ENCODE measurements around the gene IGFBP3.

IGFBP3 gene

DNA sequence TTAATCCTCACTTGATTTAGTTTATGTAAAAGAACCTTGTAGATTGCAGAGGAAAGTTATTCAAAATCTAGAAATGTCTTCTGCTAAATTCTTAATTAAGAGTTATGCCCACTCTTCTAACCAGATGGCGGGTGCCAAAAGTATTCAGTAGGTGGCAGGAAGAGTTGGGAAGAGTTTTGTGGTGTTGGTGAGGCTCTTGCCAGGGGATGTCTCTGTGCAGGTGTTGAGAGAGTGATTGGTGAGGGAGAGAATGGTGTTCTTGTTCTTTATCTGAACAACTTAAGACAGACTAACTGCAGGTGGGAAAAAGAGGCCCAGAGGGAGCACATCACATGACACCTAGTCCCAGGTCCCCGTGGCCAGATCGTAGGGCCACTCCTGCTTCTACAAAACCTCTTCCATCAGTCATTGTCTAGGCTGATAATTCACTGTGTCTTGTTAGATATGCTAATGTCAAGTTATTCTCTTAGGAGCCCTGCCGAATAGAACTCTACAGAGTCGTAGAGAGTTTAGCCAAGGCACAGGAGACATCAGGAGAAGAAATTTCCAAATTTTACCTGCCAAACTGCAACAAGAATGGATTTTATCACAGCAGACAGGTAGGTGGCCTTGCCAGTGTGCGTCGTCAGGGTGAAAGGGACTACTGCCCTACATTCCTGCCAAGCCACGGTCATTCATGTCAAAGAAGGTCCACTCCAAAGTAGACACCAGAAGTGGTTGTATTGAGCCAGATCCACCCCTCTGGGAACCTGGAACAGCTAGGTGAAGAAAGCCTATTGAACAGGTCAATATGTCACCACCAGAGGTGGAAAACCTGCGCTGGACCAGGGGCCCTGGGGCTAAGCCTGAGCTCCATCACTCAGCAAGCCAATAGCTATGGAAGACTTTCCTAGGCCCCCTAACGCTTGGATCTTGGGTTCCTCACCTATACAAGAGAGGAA, 29.3 kb downstream of the IGFBP3 start:
- DNase-seq (ENCODE audit: low read depth) = no peak

DNA sequence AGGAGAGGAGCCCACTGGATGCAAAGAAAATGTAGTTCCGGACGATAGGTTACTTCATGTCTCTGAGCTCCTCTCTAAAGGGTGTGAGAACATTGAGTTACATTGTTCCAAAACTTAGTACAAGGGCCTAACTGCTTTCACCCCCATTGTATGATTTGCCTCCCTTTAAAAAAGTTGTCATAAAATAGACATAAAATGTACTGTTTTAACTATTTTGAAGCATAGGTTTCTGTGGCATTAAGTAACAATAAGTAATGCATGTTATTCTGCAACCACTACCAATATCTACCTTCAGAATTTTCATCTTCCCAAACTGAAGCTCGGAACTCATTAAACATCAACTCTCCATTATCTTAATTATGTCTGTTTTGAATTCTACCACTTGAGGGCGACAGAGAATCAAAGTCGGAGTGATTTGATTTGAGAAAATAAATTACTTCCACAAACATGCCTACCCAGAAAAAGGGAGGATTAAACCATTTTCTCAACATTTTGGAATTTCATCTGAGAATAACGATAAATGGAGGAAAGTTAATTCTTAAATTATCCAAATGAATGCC, 30.1 kb downstream of the IGFBP3 start:
- DNase-seq (ENCODE audit: low read depth) = no peak

DNA sequence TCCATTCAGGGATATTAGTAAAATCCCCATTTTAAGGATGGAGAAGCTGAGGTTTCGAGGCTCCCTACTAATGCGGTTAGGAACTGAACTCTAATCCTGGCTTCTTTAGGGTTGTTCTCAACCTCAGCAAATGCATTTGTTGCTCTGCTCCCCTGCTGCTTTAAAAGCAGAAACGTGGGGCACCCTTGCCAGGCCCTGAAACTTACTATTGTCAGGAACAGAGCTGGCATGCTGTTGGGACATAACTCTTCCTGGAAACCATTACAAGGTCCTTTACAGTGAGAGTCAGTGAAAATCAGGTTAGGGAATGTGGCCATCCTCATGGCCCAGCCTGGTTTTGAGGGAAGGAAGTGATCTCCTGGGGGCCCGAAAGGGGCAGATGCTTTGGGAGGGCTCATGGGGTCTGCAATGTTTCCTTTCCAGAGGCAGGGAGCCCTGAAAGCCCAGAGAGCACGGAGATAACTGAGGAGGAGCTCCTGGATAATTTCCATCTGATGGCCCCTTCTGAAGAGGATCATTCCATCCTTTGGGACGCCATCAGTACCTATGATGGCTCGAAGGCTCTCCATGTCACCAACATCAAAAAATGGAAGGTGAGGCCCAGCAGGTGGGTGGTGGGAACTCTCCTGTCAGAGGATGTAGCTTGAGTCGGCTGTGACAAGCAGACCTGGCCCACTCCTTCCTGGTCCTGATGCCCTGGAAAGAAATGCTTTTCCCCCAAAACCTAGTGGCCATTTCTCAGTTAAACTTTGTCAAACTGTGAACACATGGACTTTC, 30.8 kb downstream of the IGFBP3 start:
- no peak for DNase-seq (ENCODE audit: low read depth)

DNA sequence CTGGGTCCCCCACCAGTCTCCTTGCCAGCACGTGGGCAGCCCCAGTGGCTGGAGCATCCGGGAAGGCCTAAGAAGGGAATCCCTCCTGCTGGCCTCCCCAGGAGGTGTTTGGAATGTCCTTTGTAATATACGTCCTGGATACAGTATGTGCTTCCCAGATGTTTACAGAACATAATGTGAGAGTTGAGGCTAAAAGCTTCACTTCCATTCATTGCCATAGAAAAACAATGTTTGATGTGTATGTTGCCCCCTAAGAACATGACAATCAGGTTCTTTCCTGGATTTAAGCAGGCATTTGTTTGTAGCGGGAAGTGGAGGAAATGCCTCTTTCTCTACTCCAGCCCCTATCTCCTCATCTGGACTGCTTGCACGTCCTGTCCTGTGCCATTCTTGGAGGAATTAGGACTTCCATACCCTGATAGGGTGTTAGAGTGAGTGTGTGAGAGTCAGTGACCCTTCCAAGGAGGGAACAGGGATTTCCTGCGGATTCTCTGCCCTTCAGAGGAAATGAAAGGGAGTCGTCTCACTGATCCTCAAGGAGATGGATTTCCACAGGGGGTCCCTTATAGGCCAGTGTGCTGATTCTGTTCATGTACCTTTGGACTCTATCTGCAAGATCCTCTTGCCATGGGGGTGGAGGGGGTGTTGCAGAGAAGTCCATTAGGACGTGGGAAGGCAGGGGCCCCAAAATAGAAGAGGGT, 31.6 kb downstream of the IGFBP3 start:
- DNase-seq (ENCODE audit: low read depth) = no peak

DNA sequence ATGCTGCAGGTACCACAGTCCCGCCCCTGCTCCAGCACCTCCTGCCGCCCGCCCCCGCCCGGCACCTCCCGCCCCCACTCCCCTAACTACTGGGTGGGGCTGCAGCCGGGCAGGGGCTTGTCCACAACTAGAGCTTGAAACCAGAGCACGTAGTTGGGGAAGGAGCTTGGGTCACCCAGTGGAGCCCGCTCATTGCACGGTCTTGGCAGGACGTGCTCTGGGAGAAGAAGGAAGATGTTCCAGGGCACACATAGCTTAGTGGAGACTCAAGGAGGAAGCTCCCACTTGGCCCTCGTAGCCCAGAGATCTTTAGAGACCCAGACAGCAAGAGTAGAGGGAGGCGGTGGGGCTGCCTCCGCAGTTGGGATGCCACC, 32.1 kb downstream of the IGFBP3 start:
- no peak for DNase-seq (ENCODE audit: low read depth)

DNA sequence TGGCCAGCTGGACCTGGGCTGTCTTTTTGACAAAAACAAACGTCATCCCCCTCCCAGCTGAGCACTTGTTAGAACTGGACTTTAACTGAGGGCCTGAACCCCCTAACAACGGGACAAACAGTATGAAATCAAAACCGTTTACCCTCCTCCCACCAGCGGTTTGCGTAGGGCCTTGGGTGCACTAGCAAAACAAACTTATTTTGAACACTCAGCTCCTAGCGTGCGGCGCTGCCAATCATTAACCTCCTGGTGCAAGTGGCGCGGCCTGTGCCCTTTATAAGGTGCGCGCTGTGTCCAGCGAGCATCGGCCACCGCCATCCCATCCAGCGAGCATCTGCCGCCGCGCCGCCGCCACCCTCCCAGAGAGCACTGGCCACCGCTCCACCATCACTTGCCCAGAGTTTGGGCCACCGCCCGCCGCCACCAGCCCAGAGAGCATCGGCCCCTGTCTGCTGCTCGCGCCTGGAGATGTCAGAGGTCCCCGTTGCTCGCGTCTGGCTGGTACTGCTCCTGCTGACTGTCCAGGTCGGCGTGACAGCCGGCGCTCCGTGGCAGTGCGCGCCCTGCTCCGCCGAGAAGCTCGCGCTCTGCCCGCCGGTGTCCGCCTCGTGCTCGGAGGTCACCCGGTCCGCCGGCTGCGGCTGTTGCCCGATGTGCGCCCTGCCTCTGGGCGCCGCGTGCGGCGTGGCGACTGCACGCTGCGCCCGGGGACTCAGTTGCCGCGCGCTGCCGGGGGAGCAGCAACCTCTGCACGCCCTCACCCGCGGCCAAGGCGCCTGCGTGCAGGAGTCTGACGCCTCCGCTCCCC, 32.7 kb downstream of the IGFBP3 start, which contains the start of gene IGFBP1:
Gene IGFBP1, plus strand, starts transcription at position 304 of the 808 bp plus-strand sequence. Its CDS starts 165 bp downstream, at position 469.
- DNase-seq (ENCODE audit: low read depth) = no peak

DNA sequence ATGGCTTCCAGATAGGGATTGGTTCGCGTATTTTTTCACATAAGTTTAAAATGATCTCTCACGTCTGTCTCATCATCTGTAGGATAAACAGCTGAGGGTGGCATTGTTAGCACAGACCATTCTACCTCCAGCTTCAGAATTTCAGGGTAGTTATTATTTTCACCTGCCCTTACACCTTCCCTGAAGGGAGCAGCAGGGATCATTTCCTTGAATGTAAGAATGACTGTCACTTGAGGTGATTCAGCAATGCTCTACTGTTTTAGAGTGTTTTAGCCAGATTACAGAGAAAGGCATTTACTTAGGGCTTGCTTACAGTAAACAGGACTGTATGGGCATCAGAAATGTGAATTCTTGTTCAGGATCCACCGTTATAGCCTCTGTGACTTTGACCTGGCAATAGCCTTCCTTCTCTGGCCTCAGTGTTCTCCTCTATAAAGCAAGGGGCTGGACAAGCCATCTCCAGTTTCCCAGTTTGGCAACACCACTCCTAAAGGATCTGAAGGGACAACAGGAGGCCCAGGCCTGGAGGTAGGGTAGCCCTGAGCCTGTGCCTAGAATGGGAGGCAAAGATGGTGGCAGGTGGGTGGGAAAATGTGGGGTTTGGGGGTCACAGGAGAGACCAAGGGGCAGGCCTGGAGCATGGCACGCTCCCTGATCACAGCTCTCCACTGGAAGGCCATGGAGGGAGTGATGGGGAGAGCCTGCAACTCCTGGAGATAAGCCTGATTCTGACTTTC, 34.0 kb downstream of the IGFBP3 start:
- no peak for DNase-seq (ENCODE audit: low read depth)

DNA sequence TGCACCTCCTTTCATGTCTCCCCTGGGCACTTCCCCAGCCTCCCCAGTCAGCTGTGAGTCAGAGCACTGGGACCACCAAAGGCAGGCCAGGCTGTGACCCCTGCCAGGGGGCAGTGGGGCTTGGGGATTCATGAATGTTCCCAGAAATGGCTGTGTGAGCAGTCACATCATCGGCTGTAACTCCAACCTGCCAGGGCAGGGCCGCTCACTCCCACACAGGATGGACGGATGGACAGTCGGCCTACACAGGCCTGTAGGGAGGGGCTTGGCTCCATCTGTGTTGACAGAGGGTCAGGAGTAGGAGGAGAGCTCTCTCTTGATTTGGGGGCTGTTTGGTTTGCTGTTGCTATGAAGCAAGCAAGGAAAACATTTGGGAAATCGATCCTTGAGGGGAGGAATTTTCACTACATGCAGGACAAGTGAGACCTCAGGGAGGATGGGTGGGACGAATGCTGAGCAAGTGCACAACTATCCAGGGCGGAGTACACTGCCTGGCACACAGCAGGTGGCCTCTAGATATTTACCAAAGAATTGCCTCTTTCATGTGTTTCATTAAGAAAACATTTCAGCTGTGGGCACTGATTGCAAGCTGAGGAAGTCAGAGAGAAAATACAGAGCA, 35.7 kb downstream of the IGFBP3 start:
- no peak for DNase-seq (ENCODE audit: low read depth)

DNA sequence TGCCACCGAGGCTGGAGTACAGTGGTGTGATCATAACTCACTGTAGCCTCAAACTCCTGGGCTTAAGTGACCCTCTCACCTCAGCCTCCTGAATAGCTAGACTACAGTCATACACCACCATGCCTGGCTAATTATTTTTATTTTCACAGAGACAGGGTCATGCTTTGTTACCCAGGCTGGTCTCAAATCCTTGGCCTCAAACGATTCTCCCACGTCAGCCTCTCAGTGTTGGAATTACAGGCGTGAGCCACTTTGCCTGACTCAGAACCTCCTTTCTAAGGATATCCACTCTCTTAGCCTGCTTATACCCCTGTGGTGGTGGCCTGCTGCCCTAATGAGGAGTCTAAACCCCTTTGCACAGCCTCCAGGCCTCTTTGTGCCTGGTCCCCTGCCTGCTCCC, 36.9 kb downstream of the IGFBP3 start:
- no peak for DNase-seq (ENCODE audit: low read depth)

DNA sequence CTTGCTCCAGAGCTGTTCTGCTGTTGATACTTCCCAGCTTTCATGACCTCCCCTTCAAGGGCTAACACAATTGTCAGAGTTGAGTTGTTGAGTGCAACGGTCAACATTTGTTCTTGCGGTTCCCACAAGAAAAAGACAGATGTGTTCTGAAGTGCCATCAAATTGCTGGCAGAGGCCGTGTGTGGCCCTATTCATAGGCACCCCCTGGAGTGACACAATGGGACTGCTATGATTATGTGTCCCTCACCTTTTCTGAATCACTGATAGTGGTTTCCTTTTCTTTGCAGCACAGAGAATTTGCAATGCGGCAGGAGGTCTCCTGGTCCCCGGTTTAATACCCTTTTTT, 38.6 kb downstream of the IGFBP3 start:
- no peak for DNase-seq (ENCODE audit: low read depth)

DNA sequence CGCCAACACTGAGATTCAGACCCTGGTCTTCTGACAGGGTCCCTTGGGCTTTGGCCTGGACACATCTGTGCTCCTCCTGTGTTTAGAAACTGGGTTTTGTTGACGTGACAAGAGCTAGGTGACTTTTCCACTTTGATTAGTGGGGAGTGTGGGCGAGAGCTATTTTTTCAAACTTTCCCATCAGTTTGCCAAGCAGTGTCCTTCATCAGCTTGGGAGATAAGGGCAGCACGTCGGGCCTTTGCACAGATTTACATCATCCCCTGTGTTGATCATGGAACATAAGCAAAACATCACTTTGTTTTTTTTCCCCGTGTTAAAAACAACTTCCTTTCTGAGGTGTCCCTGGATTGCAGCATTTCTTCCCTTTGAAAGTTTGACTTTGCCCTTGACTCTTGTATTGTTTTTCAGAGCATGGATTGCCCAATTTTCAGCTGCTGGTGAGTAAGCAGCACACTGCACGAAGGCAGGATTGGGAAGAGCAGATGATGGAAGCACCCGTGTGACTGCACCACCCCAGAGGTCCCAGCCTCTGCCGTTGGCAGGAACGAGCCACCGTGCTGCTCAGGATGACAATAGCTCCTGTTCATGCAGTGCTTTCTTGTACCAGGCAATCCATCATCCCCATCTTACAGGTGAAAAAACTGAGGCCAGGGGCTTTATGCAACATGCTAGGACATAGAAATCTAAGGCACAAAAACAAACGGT, 39.2 kb downstream of the IGFBP3 start:
- no peak for DNase-seq (ENCODE audit: low read depth)

DNA sequence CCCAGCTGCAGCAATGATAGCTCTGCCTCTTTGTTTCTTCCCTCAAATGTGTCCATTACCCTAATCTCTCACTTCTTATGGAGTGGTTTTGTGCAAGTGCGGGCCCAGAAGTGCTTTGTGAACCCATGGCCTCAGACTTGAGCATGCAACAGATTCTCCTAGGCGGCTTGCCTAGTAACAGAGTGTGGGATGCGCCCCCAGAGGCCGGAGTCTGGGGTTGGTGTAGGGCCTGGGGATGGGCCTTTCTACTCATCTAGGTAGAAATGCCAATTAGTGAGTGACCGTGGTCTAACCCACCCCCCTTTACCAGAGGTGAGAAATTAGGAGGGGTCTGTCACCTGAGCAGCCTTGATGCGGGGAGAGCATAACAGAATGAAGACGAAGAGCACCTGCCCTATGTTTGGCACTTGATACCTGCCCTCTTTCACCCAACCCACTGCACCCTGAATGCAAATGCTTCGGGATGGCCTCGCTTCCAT, 39.8 kb downstream of the IGFBP3 start:
- DNase-seq (ENCODE audit: low read depth) = no peak

DNA sequence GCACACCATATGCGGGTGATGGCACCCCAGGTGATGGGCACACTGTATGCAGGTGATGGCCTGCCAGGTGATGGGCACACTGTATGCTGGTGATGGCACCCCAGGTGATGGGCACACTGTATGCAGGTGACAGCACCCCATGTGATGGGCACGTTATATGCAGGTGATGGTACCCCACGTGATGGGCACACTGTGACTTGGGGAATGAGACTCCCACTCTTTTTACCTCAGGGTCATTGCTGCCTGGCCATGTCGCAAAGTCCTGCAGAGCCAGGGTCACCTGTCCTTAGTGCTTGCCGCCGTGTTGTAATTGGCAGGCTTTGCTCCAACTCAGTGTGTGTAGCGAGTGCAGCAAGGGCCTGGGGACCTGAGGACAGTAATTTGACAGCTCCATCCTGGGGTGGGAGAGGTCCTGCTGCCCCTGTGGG, 40.6 kb downstream of the IGFBP3 start:
- no peak for DNase-seq (ENCODE audit: low read depth)

DNA sequence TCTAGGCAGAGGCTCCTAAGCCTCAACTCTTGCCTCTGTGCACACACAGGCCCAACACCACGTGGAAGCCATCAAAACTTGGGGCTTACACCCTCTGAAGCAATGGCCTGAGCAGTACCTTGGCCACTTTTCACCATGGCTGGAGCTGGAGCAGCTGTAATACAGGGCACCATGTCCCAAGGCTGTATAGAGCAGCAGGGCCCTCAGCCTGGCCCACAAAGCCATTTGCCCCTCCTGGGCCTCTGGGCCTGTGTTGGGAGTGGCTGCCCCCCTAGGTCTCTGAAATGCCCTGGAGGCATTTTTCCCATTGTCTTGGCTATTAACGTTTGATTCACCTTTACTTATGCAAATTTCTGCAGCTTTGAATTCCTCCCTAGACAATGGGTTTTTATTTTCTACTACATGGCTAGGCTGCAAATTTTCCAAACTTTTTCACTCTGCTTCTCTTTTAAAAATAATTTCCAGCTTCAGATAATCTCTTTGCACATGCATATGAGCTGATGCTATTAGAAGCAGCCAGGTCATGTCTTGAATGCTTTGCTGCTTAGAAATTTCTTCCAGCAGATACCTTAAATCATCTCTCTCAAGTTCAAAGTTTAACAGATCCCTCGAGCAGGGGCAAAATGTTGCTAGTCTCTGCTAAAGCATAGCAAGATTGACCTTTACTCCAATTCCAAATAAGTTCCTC, 42.5 kb downstream of the IGFBP3 start:
- no peak for DNase-seq (ENCODE audit: low read depth)

DNA sequence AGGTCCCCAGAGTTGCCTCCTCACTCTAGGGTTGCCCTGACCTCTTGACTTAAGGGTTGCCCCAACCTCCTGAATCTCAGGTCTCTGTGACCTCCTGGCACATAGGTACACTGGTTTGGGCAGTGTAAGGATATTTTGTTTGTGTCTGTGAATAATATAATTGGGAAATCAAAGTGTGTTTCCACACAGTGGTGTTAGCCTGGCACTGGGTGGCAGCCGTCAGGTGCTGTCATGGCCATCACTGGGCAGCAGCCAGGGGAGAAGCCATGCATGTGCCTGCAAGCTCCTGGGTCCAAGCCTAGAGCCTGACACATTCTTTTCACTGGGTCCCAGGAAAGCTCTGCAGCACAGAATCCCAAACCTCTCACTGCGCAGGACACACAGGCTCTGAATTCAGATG, 44.6 kb downstream of the IGFBP3 start:
- no peak for DNase-seq (ENCODE audit: low read depth)

DNA sequence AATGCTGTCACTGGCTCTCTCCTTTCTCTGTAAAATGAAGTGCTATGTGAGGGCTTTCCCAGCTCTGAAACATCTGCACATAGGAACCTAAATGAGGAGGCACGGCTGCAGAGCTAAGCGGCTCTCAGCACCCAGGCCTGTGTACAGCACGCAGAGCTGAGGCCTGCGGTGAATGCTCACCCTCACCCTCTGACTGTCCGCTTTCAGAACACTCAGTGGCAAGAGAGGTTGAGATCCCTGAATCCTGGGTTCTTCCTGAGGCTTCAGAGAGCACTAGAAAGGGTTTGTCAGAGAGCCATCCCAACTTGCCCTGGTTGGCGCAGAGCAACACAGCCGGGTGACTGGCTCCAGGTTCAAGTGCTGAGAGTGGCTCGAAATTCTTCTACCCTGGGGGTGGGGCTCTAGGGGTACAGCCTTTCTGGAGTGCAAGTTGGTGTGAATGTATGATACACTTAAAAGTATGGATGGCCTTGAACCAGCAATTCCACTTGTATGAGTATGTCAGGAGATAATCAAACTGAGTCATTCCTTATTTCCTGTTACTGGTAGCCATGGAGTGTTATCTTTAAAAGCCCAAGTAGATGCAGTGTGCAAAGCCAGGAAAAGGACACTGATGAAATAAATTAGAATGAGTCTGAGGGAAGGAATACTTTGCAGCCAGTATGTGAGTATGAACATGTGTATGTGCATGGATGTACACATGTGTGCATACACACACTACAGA, 46.5 kb downstream of the IGFBP3 start:
- DNase-seq (ENCODE audit: low read depth) = no peak

DNA sequence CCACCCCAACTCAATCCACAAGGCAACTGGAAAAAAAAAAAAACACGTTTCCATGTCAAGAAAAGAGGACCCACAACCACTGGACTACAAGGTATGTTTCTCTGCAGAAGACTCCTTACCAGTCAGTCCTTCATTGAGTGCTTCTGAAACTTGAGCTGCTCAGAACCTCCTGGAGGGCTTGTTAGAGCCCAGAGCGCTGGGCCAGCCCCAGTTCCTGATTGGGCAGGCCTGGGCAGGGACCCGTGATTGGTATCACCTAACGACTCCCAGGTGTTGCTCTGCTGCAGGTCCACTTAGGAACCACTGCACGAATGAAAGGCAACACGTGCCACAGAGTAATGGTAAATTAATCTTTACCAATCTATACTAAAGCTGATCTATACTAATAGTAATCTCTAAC, 47.7 kb downstream of the IGFBP3 start:
- DNase-seq (ENCODE audit: low read depth) = no peak

DNA sequence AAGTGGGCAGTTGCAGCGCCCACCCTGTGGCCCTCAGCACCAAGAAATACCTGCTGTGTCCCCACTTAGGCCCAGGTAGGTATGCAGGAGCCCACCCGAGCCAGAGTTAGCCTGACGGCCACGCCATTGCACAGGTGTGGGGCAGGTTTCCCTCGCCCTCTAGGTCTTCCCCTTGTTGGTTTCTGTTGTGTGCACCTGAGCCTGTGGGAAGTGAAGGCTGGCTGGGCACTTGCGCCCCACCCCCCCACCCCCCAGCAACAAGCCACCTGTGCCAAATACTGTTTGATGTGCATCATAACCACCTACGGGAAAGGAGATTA, 48.1 kb downstream of the IGFBP3 start, which contains the start of gene CCDC201:
Gene CCDC201, minus strand, starts transcription at position 48 of the 320 bp plus-strand sequence. CDS start 75 bp downstream, outside the sequence.
- DNase-seq (ENCODE audit: low read depth) = no peak
